Hindlimb muscle (tissue), 1 donor: ENCODE data around the gene SMIM13. TPM values are rescaled to one million over a fixed set of nuclear protein-coding genes. Genes with fewer than 3 reads are reported as not detected.
A peak's percentile ranks its signal among the peaks of the same experiment; 100 is the strongest.
"Not testable (repeated sequence)": the region's sequence is repeated elsewhere in the genome, so short reads cannot be mapped to it uniquely, and the experiment has no call there.

Experiments
- DNase-seq: peaks from one replicate; pipeline ENCODE4 v3.0.0-alpha.2; 2013
- polyA plus RNA-seq: library from polyadenylated mRNA; unstranded; fragments of 120-200 nt; gene quantifications from one replicate; pipeline ENCODE4 v1.2.1, GENCODE V29; 2013; ENCODE audit not compliant: insufficient read length

The SMIM13 gene
- polyA plus RNA-seq, 1 donor = 9.1 TPM

GRCh38 chr6:11085758-11086435 lies 7.7 kb upstream of the SMIM13 start:
- no peak for DNase-seq

GRCh38 chr6:11087141-11087812 lies 6.4 kb upstream of the SMIM13 start:
- not testable (repeated sequence) for DNase-seq

- no peak for DNase-seq
Measured at GRCh38 chr6:11089695-11090094, 3.9 kb upstream of the SMIM13 start.

GRCh38 chr6:11091141-11091540 lies 2.5 kb upstream of the SMIM13 start:
- not testable (repeated sequence) for DNase-seq

- no peak for DNase-seq
Measured at GRCh38 chr6:11092668-11093375, 812 bp upstream of the SMIM13 start.

- no peak for DNase-seq
Measured at GRCh38 chr6:11093376-11093625, 333 bp upstream of the SMIM13 start.

GRCh38 chr6:11094411-11094851 lies 797 bp downstream of the SMIM13 start:
- DNase-seq = peak; percentile 38

GRCh38 chr6:11094941-11095340 lies 1.3 kb downstream of the SMIM13 start:
- DNase-seq = no peak

- no peak for DNase-seq
Measured at GRCh38 chr6:11096109-11096508, 2.5 kb downstream of the SMIM13 start.

GRCh38 chr6:11097476-11097875 lies 3.8 kb downstream of the SMIM13 start:
- no peak for DNase-seq

- DNase-seq = no peak
Measured at GRCh38 chr6:11098004-11098403, 4.4 kb downstream of the SMIM13 start.

GRCh38 chr6:11101417-11101816 lies 7.8 kb downstream of the SMIM13 start:
- DNase-seq = no peak

- no peak for DNase-seq
Measured at GRCh38 chr6:11103065-11103464, 9.4 kb downstream of the SMIM13 start.

GRCh38 chr6:11108726-11109125 lies 15.1 kb downstream of the SMIM13 start:
- DNase-seq = no peak

- DNase-seq = no peak
Measured at GRCh38 chr6:11110921-11111768, 17.5 kb downstream of the SMIM13 start, which contains the start of gene ERVFRD-1. TSS of gene ERVFRD-1 (minus strand) at chr6:11111725. CDS start at chr6:11105310, 6,415 bp downstream.

GRCh38 chr6:11111769-11112437 lies 18.3 kb downstream of the SMIM13 start:
- no peak for DNase-seq

- DNase-seq = no peak
Measured at GRCh38 chr6:11113038-11113437, 19.4 kb downstream of the SMIM13 start.

GRCh38 chr6:11115808-11116536 lies 22.3 kb downstream of the SMIM13 start:
- not testable (repeated sequence) for DNase-seq

GRCh38 chr6:11120271-11121005 lies 26.8 kb downstream of the SMIM13 start:
- DNase-seq = no peak

- DNase-seq = no peak
Measured at GRCh38 chr6:11121851-11122250, 28.2 kb downstream of the SMIM13 start.

- DNase-seq = no peak
Measured at GRCh38 chr6:11122380-11122779, 28.7 kb downstream of the SMIM13 start.
